ENCODE data around the gene HTRA3. TPM values are rescaled to one million over a fixed set of nuclear protein-coding genes. Genes with fewer than 3 reads are reported as not detected.

The HTRA3 gene
- total and polyA plus RNA-seq, 2 of the 4 experiments (the other 2 are of a cell fraction) = 1.3 to 9.5 TPM

GRCh38 chr4:8295471-8295870, 25.9 kb downstream of the HTRA3 start:
- in situ Hi-C loops (cut with MboI; ENCODE audit: low sequenced_read_pairs) = no loop called here

More at GRCh38 chr4:8295471-8295870, 25.9 kb downstream of the HTRA3 start:
- no peak overlapping the region for H2BK15ac ChIP-seq (ENCODE audit: low read depth, low read length)
- H2AK5ac ChIP-seq (ENCODE audit: low read depth, low read length) = no peak overlapping the region
- intact Hi-C loops (cut with micrococcal nuclease) (no loop called here), dilution Hi-C loops (cut with HindIII; ENCODE audit: low sequenced_read_pairs, unreplicated experiment) (no loop called here)
- BruUV-seq (replicated peaks) = no TSS peak
- H3K27me3 ChIP-seq (ENCODE audit: control insufficient read depth, insufficient read depth, low read length) = no peaks in the 10 kb centered on the region; the same call in 1 of the 2 replicates
- no peak overlapping the region for H4K8ac ChIP-seq (ENCODE audit: low read depth in 2 of 2, low read length in 2 of 2)
- no peak for DNase-seq
- no peaks in the 10 kb centered on the region for H3K9me3 ChIP-seq (ENCODE audit: control insufficient read depth, insufficient read depth, low read length)
- 93% methylated on average over 2 of the region's 6 CpGs; no CpG with 5 or more reads in 1 of the 2 experiments for WGBS, 2 experiments (ENCODE audit: extremely low coverage in 2 of 2, insufficient read length in 1 of 2)
- ATAC-seq (ENCODE audit: low read depth) = no peak
- TF ChIP-seq RAD21 (IDR thresholded peaks at IDR 0.05; ENCODE audit: low read length) = no peak
- TF ChIP-seq USF2 (IDR thresholded peaks at IDR 0.05; ENCODE audit: low read depth, low read length) = no peak
- TF ChIP-seq ELK1 (IDR thresholded peaks at IDR 0.05; ENCODE audit: borderline replicate concordance, low read depth, low read length) = no peak
- TF ChIP-seq CTCF (conservative IDR thresholded peaks at IDR 0.05; ENCODE audit: low read depth, low read length) = no peak
- TF ChIP-seq CHD1 (IDR thresholded peaks at IDR 0.05; ENCODE audit: low read depth, low read length) = no peak
- TF ChIP-seq MAFK (IDR thresholded peaks at IDR 0.05; ENCODE audit: low read depth, low read length) = no peak
- no peak for TF ChIP-seq RCOR1 (IDR thresholded peaks at IDR 0.05; ENCODE audit: insufficient replicate concordance, low read length)
- no peak for TF ChIP-seq RFX5 (IDR thresholded peaks at IDR 0.05; ENCODE audit: low read depth, low read length)
- peaks cover 6% of the 10 kb centered on the region; the same call in 1 of the 2 replicates for H3K4me1 ChIP-seq (ENCODE audit: control insufficient read depth, insufficient read depth, low read length)
- H2AK9ac ChIP-seq (replicated peaks; ENCODE audit: low read depth, low read length, poor library complexity) = no peak overlapping the region
- no peak overlapping the region for H3K4me3 ChIP-seq (ENCODE audit: insufficient read depth, low read depth, low read length)
- no peak overlapping the region for H4K91ac ChIP-seq (ENCODE audit: insufficient read depth, low read depth, low read length)
- H3K23ac ChIP-seq (ENCODE audit: low read depth, low read length) = no peak overlapping the region
- no peaks in the 10 kb centered on the region for H4K20me1 ChIP-seq (ENCODE audit: insufficient read depth, low read length)
- no peak overlapping the region for H3K18ac ChIP-seq (ENCODE audit: low read depth, low read length)
- H2AFZ ChIP-seq (replicated peaks; ENCODE audit: low read length, poor library complexity) = no peak overlapping the region
- no peak overlapping the region for H4K5ac ChIP-seq (ENCODE audit: low read depth, low read length)
- H3K4ac ChIP-seq (ENCODE audit: low read depth, low read length) = no peak overlapping the region
- no peak overlapping the region for H2BK20ac ChIP-seq (ENCODE audit: low read depth, low read length)
- peaks cover 4% of the 10 kb centered on the region; the same call in 1 of the 2 replicates for H3K9me1 ChIP-seq (ENCODE audit: insufficient read depth, low read length)
- no peak overlapping the region for H2BK120ac ChIP-seq (ENCODE audit: low read depth, low read length)
- H3K56ac ChIP-seq (ENCODE audit: extremely low read depth, insufficient read depth, low read length) = no peak overlapping the region
- CTCF ChIA-PET = no interaction called here
- POLR2A ChIA-PET (ENCODE audit: unreplicated experiment) = no interaction called here
- no peak overlapping the region for H3K4me2 ChIP-seq (ENCODE audit: low read depth, low read length)
- H3K36me3 ChIP-seq (ENCODE audit: control insufficient read depth, insufficient read depth, low read length) = no peaks in the 10 kb centered on the region; the same call in 1 of the 2 replicates
- H3K79me1 ChIP-seq (ENCODE audit: low read depth in 1 of 2, low read length in 2 of 2) = no peaks in the 10 kb centered on the region
- H3K14ac ChIP-seq (replicated peaks; ENCODE audit: low read depth, low read length) = no peak overlapping the region
- H3K9ac ChIP-seq (ENCODE audit: low read depth, low read length) = no peak overlapping the region
- H2BK5ac ChIP-seq (ENCODE audit: low read depth, low read length, poor library complexity, severe bottlenecking) = no peak overlapping the region
- H3K27ac ChIP-seq (ENCODE audit: insufficient read depth, low read length) = no peak overlapping the region

All from IMR-90 (cell line).